GM12801 (cell line): ENCODE measurements around the gene ITGB3.

ENCODE experiments used
- TF ChIP-seq, protein P1 (sequence below): IDR thresholded peaks from one replicate; pipeline ENCODE4 v1.5.1; 2011; ENCODE audit warnings: control low read depth; ENCODE audit not compliant: insufficient read length; ENCODE audit errors: extremely low read depth

Gene ITGB3

GRCh38 chr17:47276444-47276843 is 22.8 kb downstream of the ITGB3 start:
- TF ChIP-seq, protein P1, sequence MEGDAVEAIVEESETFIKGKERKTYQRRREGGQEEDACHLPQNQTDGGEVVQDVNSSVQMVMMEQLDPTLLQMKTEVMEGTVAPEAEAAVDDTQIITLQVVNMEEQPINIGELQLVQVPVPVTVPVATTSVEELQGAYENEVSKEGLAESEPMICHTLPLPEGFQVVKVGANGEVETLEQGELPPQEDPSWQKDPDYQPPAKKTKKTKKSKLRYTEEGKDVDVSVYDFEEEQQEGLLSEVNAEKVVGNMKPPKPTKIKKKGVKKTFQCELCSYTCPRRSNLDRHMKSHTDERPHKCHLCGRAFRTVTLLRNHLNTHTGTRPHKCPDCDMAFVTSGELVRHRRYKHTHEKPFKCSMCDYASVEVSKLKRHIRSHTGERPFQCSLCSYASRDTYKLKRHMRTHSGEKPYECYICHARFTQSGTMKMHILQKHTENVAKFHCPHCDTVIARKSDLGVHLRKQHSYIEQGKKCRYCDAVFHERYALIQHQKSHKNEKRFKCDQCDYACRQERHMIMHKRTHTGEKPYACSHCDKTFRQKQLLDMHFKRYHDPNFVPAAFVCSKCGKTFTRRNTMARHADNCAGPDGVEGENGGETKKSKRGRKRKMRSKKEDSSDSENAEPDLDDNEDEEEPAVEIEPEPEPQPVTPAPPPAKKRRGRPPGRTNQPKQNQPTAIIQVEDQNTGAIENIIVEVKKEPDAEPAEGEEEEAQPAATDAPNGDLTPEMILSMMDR, result no peak

DNA sequence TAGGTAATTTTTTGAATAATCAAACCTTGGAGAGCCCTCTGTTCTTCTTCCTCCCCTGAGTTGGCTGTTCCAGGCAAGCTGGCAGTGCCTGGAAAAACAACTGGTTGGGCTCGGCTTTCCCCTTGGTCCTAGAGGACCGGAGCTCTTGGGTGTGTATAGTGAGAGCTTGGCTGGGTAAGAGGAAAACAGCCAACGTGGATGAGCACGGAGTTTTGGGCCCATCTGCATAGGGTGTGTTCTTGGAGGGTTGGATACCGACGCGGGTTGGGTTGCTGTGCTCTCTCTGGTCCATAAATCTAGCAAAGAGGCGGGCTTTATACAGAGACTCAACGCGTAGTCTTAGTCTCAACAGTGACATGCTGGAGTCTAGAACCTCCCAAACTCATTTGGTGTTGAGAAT is 23.2 kb downstream of the ITGB3 start:
- TF ChIP-seq, protein P1, result no peak

GRCh38 chr17:47277921-47278320 is 24.3 kb downstream of the ITGB3 start:
- TF ChIP-seq, protein P1, result no peak

- TF ChIP-seq, protein P1, result no peak
Measured at GRCh38 chr17:47278561-47278960, 24.9 kb downstream of the ITGB3 start.

DNA sequence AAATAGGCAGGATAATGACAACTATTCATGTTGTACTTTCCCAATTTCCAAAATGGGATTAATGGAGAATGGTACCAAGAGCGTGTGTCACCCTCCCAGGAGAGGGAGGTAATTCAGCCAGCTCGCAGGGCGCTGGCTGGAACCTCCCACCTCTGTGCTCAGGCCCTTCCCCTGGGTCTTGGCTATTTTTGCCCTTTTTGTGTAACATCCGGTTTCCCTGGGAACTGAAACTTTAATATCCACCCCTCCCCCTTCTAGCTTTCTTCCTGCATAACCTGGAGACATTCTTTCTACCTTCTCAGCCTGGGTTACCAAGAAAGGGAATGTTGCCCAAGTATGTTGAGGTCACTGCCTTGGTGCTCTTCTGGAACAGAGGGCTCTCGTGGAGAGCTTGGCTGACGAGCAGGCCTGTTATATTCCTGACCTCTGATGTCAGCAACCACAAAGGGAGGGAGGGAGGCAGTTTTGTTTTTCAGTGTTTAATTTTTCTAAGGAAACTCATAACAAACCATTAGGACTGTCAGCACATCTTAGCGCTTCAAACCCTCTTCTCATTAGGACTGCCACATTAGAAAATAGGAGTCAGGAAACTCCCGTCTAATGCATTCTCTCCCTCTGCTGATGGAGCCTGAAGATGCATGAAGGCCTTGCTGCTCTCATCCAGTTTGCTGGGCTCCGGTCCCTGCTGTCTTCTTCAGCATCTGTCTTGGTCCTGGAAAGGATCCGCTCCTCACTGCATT is 25.6 kb downstream of the ITGB3 start:
- TF ChIP-seq, protein P1, result no peak

- TF ChIP-seq, protein P1, result no peak
Measured at GRCh38 chr17:47280072-47280811, 26.6 kb downstream of the ITGB3 start.

DNA sequence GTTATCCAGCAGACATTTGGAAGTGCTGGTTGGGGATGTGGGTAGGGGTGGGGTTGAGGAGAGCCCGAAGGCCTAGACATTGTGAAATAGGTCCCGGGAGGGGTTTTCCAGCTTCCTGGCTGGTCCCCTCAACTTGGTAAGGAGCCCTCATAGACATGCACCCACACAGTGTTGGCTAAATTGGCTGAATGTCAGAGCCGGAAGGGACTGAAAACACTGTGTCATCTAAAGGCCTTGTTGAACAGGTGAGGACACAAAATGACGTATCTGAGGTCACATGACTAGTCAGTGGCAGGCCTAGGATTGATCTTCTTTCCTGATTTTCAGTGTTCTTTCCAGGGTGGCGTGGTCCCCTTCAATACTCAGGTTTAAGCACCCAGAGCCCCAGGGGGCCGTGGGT is 27.6 kb downstream of the ITGB3 start:
- TF ChIP-seq, protein P1, result no peak
